SIG-M5 treated with dmso at 0.1 percent for 504 hours (cell line): Measurements from ENCODE around the gene LPCAT4.
A peak's percentile ranks its signal among the peaks of the same experiment; 100 is the strongest.
"Not testable (repeated sequence)": the region's sequence is repeated elsewhere in the genome, so short reads cannot be mapped to it uniquely, and the experiment has no call there.

Experiments
- DNase-seq: peaks from one replicate; lab custom pipeline; 2025; ENCODE audit not compliant: unreplicated experiment; lab: John Stamatoyannopoulos, UW

The LPCAT4 gene, protein sequence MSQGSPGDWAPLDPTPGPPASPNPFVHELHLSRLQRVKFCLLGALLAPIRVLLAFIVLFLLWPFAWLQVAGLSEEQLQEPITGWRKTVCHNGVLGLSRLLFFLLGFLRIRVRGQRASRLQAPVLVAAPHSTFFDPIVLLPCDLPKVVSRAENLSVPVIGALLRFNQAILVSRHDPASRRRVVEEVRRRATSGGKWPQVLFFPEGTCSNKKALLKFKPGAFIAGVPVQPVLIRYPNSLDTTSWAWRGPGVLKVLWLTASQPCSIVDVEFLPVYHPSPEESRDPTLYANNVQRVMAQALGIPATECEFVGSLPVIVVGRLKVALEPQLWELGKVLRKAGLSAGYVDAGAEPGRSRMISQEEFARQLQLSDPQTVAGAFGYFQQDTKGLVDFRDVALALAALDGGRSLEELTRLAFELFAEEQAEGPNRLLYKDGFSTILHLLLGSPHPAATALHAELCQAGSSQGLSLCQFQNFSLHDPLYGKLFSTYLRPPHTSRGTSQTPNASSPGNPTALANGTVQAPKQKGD

DNA sequence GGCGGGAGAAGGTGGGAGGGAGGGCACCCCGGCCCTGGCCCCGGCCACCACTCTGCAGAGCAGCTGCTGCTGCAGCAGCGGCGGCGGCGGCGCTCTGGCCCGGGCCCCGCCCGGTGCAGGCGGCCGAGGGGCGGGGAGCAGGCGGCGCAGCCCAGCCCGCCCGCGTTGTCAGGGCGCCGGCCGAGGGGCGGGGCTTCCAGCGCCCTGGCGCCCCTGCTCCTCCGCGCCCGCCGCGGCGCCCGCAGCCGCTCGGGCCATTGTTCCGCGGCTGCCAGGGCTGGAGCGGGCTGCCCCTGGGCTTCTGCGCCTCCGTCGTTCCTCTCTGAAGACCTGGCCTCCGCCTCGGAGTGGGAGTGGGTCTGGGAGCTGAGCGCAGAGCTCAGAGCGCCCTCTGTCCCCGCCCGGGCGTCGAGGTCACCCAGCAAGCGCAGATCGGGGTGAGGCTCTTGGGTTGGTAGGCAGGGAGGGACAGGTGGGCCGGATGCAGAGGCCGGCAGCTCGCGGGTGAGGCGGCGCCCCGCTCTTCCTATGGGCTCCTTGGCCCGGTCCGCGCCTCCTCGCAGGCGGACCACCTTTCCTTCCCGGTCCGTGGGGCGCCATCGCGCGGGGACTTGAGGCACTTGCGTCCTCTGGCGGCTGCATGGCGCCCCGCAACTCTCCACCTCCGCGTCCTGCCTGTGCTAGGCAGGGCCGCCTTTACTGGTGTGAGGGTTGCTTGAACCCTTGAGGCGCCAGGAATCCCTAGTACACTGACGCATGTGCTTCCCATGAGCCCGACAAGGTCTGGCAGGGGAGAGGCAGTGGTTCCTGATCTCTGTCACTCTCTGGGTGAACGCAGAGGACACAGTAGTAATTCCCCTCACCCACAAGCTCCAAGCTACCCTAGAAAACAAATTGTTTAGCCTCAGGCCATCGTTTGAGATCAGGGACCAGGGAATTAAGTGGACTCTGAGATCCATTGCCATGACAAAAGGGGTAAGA, at the start of gene LPCAT4:
Gene LPCAT4 (minus strand): TSS at position 96 of the 981 bp plus-strand sequence. CDS start 96 bp downstream, outside the sequence.
- DNase-seq = peak; percentile 75

DNA sequence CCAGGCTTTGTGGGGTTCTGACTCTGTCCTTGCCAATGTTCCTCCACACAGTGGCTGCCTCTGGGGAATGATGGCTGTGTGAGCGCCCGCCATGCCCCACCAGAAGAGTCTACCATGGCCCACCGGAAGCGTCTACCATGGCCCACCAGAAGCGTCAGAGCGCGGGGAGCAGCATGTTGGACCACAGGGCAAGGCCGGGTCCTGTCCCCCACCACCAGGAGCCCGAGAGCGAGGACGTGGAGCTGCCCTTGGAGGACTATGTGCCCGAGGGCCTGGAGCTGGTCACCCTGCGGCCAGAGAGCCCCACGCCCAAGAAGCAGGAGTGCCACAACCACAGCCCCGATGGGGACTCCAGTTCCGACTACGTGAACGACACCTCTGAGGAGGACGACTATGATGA, 42.5 kb upstream of the LPCAT4 start:
- not testable (repeated sequence) for DNase-seq

DNA sequence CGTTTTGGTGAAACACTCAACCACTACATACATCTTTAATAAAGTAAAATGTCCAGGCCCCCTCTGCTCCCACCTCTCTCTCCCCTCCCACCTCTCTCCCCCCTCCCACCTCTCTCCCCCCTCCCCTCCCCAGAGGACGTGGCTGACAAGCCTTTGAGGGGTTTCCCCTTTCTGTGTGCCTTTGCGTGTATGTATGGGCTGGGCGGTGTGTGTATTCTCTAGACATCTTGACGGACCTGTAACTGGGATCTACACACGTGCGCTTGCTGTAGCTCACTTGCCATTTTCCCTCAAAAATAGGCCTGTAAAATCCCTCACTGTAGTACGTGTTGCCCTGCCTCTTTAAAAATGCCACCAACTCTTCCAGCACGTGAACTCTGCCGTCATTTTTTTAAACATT, 42.0 kb upstream of the LPCAT4 start:
- not testable (repeated sequence) for DNase-seq

DNA sequence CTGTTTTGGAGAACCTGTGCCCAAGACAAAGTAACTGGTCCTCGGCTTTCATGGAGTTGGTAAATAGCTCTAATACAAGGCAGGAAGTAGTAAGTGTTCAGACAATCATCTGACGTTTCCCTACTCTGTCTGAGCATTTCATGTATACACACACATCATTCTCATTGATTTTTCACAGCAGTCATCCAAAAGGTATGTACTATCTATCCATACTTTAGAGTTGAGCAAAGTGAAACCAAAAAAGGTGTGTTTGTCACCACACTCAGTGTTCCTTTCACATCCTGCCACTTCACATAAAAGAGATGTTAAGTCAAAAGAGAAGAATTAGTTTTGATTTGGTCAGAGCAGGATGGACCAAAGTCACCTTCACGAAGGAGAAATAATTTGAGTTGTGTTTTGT, 36.9 kb upstream of the LPCAT4 start:
- not testable (repeated sequence) for DNase-seq

DNA sequence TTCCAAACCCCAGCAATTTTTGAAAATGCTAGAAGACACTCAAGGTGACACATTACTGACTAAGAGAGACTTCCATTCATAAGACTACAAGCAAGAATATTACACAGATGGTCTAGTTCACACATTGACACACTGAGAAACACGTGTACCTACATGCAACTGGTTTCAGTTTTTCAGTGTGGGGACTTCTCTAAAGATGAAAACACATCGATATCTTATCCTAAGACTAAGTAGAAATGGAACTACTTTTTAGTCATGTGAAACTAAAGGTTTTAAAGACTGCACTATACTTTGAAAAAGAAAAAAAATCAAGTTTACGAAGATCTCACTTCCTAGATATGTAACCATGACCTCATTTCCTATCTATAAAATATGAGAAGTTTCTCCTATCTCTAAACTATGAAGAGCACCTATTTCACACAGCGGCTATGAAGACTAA, 36.2 kb upstream of the LPCAT4 start:
- DNase-seq = not testable (repeated sequence)

DNA sequence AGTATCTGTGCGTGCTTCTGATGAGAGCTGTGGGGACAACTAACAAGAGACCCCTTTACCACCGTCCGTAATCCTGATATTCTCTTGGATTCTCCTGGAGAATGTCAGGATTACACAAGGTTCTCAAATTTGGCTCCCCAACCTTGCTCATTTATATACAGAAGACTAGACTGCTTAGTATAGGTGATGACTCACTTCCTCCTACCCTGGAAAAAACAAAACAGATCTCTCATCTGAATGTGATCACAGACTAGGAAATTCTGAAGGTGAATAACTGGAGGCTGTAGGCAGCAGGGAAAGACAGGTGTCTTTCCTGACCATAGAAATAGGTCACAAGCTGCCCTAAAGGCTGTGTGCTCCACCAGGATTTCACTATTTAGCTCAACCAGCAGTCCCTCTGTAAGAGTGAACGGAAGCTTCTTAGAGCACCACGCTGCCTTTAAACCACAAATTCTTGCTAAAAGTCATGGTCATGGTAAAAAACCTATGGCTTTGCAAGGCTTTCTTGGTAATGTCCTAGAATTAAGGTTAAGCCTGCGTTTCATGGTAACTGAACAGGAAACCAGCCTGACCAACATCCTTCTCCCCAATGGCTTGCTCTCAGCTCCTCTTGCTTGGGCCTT, 30.8 kb upstream of the LPCAT4 start:
- not testable (repeated sequence) for DNase-seq

DNA sequence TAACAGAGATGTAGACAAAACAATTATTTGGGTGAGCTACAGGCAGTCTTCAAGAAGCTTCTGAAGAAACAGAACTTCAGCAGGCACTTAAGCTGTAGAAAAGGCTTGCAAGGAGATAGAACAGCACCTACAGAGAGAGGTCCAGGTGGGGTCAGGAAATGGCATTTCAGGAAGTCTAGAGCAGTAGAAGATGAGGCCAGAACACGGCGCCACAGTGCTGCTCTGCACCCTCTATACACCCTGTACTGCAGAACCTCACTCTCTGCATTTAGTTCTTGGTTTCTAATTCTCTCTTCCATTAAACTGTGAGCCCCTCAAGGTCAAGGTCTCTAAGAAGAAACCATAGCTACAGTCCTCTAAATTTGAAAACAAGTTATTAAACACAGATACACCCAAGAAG, 26.0 kb upstream of the LPCAT4 start:
- not testable (repeated sequence) for DNase-seq

DNA sequence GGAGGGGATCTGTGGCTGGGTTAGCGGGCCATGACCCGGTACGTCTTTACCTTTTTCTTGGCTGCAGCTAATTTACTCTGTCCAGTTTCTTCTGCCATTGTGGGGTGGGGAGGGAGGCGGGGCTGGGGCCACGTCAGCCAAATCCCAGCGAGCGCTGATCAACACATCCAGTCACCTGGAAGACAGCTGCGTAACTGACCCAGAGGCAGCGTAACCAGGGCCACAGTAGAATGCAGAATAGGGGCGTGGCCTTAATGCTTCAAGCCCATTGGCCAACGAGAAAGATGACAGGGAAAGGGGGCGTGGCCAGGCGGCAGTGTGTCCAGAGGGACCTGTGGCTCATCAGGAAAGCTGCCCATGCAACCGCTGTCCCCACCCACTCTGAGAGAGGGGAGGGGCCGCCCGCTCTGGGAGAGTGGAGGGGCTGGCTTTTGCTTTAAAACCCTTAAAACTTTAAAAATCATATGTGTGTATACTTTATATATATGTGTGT, 22.6 kb upstream of the LPCAT4 start:
- DNase-seq = not testable (repeated sequence)

DNA sequence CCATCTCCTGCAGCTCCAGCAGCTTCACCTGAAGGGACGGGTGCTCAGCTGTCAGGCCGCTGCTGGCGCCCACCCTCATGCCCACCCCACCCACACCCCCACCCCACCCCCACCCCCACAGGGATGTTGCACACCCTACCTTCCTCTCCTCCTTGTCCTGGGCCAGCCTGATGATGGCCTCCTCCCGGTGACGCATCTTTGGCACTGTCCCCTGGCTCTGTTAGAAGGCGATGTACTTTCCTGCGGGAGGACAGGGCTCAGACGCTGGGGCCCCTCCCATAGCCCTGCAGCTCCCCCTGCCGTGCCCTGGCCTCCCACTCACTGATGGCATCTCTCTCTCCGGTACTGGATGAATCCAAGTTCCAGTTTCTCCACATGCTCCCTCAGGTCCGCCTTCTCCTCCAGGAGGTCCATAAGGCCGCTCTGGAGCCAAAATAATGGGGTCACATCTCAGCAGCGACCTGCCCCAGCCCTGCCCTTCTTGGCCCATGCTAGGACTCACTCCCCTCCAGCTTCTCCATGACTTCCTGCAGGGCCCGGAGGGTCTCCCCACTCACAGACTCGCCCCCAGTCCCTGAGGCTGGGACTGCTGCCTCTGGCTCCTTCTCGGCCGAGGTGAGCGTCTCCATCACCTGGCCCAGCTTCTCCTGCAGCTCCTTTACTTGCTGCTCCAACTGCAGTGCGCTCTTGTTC, 15.0 kb upstream of the LPCAT4 start:
- not testable (repeated sequence) for DNase-seq

DNA sequence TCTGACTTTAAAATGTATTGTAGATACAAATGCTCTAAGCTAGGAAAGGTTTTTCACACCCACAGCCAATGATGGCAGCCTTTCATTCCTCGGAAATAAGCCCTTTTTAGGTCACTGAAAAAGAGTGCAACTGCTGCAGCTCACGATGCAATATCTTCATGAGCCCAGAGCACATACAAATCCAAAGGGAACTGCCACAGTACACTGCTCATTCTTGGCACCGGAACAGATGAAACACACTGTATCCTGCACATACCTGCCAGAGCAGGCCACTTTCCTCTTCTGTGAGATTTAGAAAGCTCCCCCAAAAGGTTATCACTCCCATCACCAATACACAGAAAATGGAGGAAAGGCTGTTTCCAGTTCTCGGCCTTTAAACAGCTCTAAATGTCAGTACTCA, 13.5 kb upstream of the LPCAT4 start:
- not testable (repeated sequence) for DNase-seq

DNA sequence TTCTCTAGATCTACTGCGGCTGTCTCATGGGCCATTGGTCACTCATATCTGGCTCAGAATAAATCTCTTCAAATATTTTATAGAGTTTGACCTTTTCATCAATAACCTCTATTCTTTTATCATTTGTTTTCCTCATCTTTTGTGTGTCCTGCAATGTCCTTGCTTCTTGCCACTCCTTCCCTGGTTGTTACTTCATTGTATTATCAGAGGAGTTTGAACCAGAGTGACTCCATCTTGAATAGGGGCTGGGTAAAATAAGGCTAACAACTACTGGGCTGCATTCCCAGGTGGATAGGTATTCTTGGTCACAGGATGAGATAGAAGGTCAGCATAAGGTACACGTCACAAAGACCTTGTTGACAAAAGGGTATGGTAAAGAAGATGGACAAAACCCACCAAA, 9.9 kb upstream of the LPCAT4 start:
- no peak for DNase-seq

DNA sequence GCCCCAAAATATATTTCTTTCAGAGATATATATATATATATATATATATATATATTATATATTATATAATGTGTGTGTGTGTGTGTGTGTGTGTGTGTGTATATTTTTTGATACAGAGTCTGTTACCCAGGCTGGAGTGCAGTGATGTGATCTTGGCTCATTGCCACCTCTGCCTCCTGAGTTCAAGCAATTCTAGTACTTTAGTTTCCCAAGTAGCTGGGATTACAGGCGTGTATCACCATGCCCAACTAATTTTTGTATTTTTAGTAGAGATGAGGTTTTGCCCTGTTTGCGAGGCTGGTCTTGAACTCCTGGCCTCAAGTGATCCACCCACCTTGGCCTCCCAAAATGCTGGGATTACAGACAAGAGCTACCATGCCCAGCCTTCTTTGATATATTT, 8.5 kb upstream of the LPCAT4 start:
- DNase-seq = not testable (repeated sequence)

DNA sequence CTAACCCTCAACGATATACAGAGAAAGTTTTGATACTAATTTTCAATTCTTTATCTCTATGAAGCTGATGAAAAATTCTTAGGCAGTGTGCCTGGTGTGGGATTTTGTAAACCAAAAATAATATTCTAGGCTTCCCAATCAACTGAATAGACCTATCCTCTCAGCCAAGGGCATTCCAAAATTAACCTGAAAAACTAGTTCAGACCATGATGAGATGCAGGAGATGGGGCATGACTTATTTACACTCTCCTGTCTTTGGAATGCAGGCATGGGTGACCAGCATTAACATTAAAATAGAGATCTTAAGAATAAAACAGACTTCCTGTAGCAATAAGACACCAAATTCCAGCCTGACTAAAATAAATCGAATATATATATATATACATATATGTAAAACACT, 7.8 kb upstream of the LPCAT4 start:
- no peak for DNase-seq

DNA sequence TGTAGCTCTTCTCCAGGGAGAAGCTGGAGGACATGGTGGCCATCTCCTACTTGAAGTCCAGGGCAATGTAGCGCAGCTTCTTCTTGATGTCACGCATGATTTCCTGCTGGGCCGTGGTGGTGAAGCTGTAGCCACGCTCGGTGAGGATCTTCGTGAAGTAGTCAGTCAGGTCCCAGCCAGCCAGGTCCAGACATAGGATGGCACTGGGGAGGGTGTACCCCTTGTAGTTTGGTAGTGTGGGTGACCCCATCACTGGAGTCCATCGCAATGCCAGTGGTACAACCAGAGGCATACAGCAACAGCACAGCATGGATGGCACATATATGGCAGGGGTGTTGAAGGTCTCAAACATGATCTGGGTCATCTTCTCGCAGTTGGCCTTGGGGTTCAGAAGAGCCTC, 7.0 kb upstream of the LPCAT4 start:
- DNase-seq = no peak

DNA sequence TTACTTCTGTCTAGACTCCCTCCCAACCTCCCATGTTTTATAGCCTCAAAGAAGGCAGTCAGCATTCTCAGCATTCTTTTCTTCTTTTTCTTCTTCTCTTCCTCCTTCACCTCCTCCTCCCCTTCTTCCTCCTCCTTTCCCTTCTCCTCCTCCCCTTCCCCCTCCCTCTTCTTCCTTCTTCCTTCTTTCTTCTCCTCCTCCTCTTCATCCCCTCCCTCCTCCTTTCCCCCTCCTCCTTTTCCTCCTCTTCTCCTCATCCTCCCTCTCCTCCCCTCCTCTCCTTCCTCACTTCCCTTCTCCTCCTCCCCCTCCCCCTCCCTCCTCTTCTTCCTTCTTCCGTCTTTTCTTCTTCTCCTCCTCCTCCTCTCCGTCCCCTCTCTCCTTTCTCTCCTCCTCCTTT, 3.6 kb upstream of the LPCAT4 start:
- DNase-seq = no peak

DNA sequence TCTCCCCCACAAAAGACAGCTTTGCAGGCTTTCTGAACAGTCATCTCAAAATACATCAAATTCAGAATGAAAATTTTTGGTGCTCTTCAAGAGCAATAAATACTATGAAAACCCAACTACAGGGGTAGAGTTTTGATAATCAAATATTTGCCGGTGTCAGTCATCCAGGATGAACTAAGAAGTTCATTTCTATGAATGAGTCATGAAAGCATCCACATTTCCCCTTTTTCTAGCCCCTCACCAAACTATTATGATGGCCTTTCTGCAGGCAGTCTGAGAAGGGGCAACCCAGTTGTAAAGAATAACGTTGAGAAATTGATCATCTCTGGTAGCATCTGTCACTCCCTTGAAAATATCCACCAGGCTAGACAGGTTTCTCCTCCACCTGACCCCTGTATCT, 3.1 kb upstream of the LPCAT4 start:
- no peak for DNase-seq

DNA sequence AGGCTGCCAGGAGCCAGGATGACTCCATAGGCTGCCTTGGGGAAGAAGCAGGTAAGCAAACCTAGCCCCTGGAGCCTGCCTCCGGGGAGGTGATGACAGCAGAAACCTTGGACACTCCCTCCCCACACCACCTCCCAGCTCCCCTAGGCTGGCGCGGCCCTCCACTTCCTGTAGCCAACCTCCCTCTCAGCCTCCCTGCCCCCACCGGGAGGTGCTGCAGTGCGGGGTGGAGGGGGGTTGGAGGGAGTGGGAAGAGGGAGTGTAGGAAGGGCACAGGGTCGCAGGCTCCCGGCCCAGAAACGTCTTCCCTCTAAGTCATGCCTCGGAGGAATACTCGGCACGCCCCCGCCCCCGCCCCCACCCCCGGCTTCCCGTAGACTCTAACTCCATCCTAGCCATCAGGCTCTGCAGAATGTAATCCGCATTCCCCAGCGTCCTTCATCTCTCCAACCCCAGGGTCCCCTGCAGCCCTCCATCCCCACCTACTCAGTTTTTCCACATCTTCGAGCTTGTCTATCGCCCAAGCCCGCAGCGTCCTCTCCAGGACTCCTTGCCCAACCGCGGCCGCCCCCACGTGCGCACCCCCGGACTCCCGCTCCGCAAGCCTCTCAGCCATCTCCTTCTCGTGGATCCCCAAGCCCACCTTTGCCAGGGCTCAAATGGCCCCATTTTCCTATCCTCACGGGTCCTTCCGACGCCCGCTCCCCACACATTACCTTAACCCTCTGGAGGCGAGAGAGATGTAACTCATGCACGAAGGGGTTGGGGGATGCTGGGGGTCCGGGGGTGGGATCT, 528 bp downstream of the LPCAT4 start:
- peak; percentile 53 for DNase-seq

DNA sequence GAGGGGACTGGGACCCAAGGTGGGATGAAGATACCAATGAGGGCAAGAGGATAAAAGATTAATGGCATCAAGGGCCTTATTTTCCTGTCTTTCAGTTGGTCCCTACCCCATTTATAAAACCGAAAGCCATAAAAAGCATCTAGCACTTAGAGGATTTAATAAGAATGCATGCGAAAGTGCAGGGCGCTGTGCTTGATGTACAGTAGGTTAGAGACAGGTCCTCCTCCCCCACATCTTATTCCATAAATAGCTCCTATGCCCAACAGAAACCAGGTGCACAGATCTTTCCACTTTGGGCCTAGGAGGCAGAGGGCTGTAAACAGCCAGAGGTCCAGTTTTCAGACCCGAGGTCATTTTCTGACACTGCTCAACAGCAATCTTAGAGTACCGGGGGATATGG, 1.2 kb downstream of the LPCAT4 start:
- DNase-seq = no peak

DNA sequence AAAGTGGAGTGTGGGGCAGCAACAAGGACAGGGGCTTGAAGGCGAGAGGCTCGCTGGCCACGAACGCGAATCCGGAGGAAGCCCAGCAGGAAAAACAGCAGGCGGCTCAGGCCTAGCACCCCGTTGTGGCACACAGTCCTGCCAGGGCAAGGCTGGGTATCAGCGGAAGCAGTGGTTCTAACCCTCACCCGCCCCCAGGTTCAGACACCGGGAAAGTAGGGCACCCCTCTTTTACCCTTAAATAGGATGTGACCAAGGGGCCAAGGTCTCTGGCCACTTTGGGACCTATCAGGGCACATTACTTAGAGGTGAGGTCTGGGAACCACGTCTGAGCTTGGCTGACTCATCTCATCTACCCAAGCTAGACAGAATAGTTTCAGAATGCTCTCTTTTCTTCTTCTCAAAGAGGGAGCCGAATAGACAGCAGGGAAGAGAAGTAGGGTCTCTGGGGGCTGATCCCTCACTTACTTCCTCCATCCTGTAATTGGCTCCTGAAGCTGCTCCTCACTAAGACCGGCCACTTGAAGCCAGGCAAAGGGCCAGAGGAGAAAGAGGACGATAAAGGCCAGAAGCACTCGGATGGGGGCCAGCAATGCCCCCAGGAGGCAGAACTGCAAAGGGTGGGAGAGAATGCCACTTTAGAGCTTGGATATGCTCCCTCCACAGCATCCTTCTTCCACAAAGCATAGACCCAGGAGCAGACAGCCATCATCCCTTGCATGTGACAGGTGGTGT, 1.7 kb downstream of the LPCAT4 start:
- DNase-seq = peak; percentile 34
